HepG2 (cell line): Measurements from ENCODE around the gene RPS25. TPM values are rescaled to one million over a fixed set of nuclear protein-coding genes. Genes with fewer than 3 reads are reported as not detected.

ENCODE experiments used
- GPN1 ChIP-seq: sonication (generic); formaldehyde crosslinking; IDR thresholded peaks from 2 replicates; pipeline ENCODE4 v1.5.1; 2020; ENCODE audit warnings: missing genetic modification reagents, borderline replicate concordance
- IRF2 ChIP-seq: IDR thresholded peaks from 2 replicates; pipeline ENCODE4 v1.6.1; 2018; ENCODE audit warnings: missing genetic modification reagents, missing compliant biosample characterization
- IRF9 ChIP-seq: sonication (generic); formaldehyde crosslinking; IDR thresholded peaks from 2 replicates; pipeline ENCODE4 v1.8.0; 2022; ENCODE audit warnings: missing genetic modification reagents, mild to moderate bottlenecking, borderline replicate concordance
- KAT2B ChIP-seq: fragments of 150-350 bp; IDR thresholded peaks from 2 replicates; pipeline ENCODE4 v1.6.1; 2014; ENCODE audit warnings: low read depth, low read length, borderline replicate concordance
- MIER2 ChIP-seq: IDR thresholded peaks from 2 replicates; pipeline ENCODE4 v1.6.1; 2016; ENCODE audit warnings: missing biosample characterization, missing genetic modification reagents
- MXD1 ChIP-seq: sonication (generic); formaldehyde crosslinking; IDR thresholded peaks from 2 replicates; pipeline ENCODE4 v1.4.0; 2020; ENCODE audit warnings: mild to moderate bottlenecking, missing genetic modification reagents
- MXD4 ChIP-seq: IDR thresholded peaks from 2 replicates; pipeline ENCODE4 v1.6.1; 2016; ENCODE audit warnings: mild to moderate bottlenecking, missing biosample characterization, missing genetic modification reagents
- NFE2L1 ChIP-seq: sonication (generic); formaldehyde crosslinking; IDR thresholded peaks from 2 replicates; pipeline ENCODE4 v1.4.0; 2020; ENCODE audit warnings: missing genetic modification reagents, mild to moderate bottlenecking, borderline replicate concordance
- PHF8 ChIP-seq: sonication (generic); formaldehyde crosslinking; IDR thresholded peaks from 2 replicates; pipeline ENCODE4 v1.5.0; 2020; ENCODE audit warnings: missing genetic modification reagents
- RORA ChIP-seq: sonication (generic); formaldehyde crosslinking; IDR thresholded peaks from 2 replicates; pipeline ENCODE4 v1.5.0; 2020; ENCODE audit warnings: mild to moderate bottlenecking, missing genetic modification reagents, moderate library complexity
- SNAPC2 ChIP-seq: sonication (generic); formaldehyde crosslinking; IDR thresholded peaks from 2 replicates; pipeline ENCODE4 v1.8.1; 2022; ENCODE audit warnings: mild to moderate bottlenecking, missing genetic modification reagents
- SP2 ChIP-seq: sonication (generic); formaldehyde crosslinking; IDR thresholded peaks from 2 replicates; pipeline ENCODE4 v1.5.1; 2020; ENCODE audit warnings: mild to moderate bottlenecking, missing genetic modification reagents
- TRIM22 ChIP-seq: fragments of 450-650 bp; IDR thresholded peaks from 2 replicates; pipeline ENCODE4 v1.6.1; 2017
- ZBTB1 ChIP-seq: sonication (generic); formaldehyde crosslinking; IDR thresholded peaks from 2 replicates; pipeline ENCODE4 v1.4.0; 2020; ENCODE audit warnings: missing genetic modification reagents, borderline replicate concordance
- ZFX ChIP-seq: sonication (generic); formaldehyde crosslinking; IDR thresholded peaks from 2 replicates; pipeline ENCODE4 v1.4.0; 2020; ENCODE audit warnings: mild to moderate bottlenecking, low read depth, missing genetic modification reagents, moderate library complexity
- ZMAT5 ChIP-seq: sonication (generic); formaldehyde crosslinking; IDR thresholded peaks from 2 replicates; pipeline ENCODE4 v1.5.0; 2020; ENCODE audit warnings: mild to moderate bottlenecking, low read depth, missing genetic modification reagents, borderline replicate concordance
- ZNF17 ChIP-seq: sonication (generic); formaldehyde crosslinking; IDR thresholded peaks from 2 replicates; pipeline ENCODE4 v1.5.0; 2020; ENCODE audit warnings: mild to moderate bottlenecking, missing genetic modification reagents
- ZNF274 ChIP-seq: sonication (generic); formaldehyde crosslinking; IDR thresholded peaks from 2 replicates; pipeline ENCODE4 v1.5.1; 2020; ENCODE audit warnings: mild to moderate bottlenecking, missing genetic modification reagents
- ZNF280B ChIP-seq: sonication (generic); formaldehyde crosslinking; IDR thresholded peaks from 2 replicates; pipeline ENCODE4 v1.5.0; 2020; ENCODE audit warnings: missing genetic modification reagents, mild to moderate bottlenecking, borderline replicate concordance
- ZNF547 ChIP-seq: sonication (generic); formaldehyde crosslinking; IDR thresholded peaks from 2 replicates; pipeline ENCODE4 v1.5.1; 2020; ENCODE audit warnings: mild to moderate bottlenecking, missing genetic modification reagents
- ZNF644 ChIP-seq: IDR thresholded peaks from 2 replicates; pipeline ENCODE4 v1.6.1; 2016; ENCODE audit warnings: low read depth
- ZNF75D ChIP-seq: sonication (generic); formaldehyde crosslinking; IDR thresholded peaks from 2 replicates; pipeline ENCODE4 v1.8.1; 2023; ENCODE audit warnings: missing genetic modification reagents, mild to moderate bottlenecking, borderline replicate concordance
- ZNF776 ChIP-seq: sonication (generic); formaldehyde crosslinking; IDR thresholded peaks from 2 replicates; pipeline ENCODE4 v1.4.0; 2020; ENCODE audit warnings: mild to moderate bottlenecking, missing genetic modification reagents
- ZNF850 ChIP-seq: sonication (generic); formaldehyde crosslinking; conservative IDR thresholded peaks from 2 replicates; pipeline ENCODE4 v1.9.0; 2021; ENCODE audit warnings: mild to moderate bottlenecking, missing genetic modification reagents
- polyA plus RNA-seq, 8 experiments: library from polyadenylated mRNA; depleted of rRNA in 3 of 8; stranded (reverse) in 7 of 8; unstranded in 1 of 8; fragments of >200 nt; fragmentation: Illumina TruSeq in 4 of 8; extraction: Trizol in 4 of 8; gene quantifications; 2 replicates each; pipeline versions ENCODE4 v1.2.1 to v1.2.3, GENCODE V29; 2011 to 2016; ENCODE audit warnings: low read depth in 4 of 8, missing spikeins in 1 of 8, mixed read lengths in 1 of 8; ENCODE audit not compliant: insufficient read depth in 1 of 8
- total RNA-seq, 5 experiments: library from RNA; depleted of rRNA; stranded (reverse); fragments of >200 nt; fragmentation: Illumina TruSeq; extraction: Trizol; gene quantifications; 2 replicates each; pipeline ENCODE4 v1.2.3, GENCODE V29; 2016; ENCODE audit warnings: low read depth in 1 of 5

RPS25 gene
- total and polyA plus RNA-seq, 2 of the 13 experiments (the other 11 are each of a cell fraction or from before 2014, with no cell fraction given) = 839 to 1,415 TPM

GRCh38 chr11:119018074-119018938 lies at the start of gene RPS25, which contains the start of gene TRAPPC4 (continued):
- TF ChIP-seq ZNF280B = no peak
- no peak for TF ChIP-seq RORA (CRISPR knock-in tag)
- no peak for TF ChIP-seq ZNF850 (CRISPR knock-in tag)
- TF ChIP-seq IRF2 (CRISPR knock-in tag) = no peak; the same call in 1 of the 2 replicates
- TF ChIP-seq ZNF17 = no peak
- no peak for TF ChIP-seq ZBTB1
- TF ChIP-seq SNAPC2 (CRISPR knock-in tag) = no peak
- TF ChIP-seq MXD1 (CRISPR knock-in tag) = peak; percentile 27; the same call in 1 of the 2 replicates
- no peak for TF ChIP-seq MIER2 (CRISPR knock-in tag)
- TF ChIP-seq SP2 (CRISPR knock-in tag) = peak; percentile 79
- TF ChIP-seq IRF9 (CRISPR knock-in tag) = peak; percentile 40; the same call in 1 of the 2 replicates
- peak; percentile 88 for TF ChIP-seq ZFX (CRISPR knock-in tag)
- TF ChIP-seq GPN1 (CRISPR knock-in tag) = no peak
- TF ChIP-seq ZNF644 (CRISPR knock-in tag) = no peak
- TF ChIP-seq TRIM22 = no peak
- no peak; the same call in 1 of the 2 replicates for TF ChIP-seq MXD4 (CRISPR knock-in tag)
- TF ChIP-seq NFE2L1 = no peak; the same call in 1 of the 2 replicates
- 0 out of 2 replicates have a peak, but pooled peaks have one; percentile 13 for TF ChIP-seq ZNF274 (CRISPR knock-in tag)
- TF ChIP-seq ZNF547 (CRISPR knock-in tag) = peak; percentile 70; the same call in 1 of the 2 replicates
- peak; percentile 45; the same call in 1 of the 2 replicates for TF ChIP-seq ZNF776 (CRISPR knock-in tag)
- no peak for TF ChIP-seq KAT2B
- peak; percentile 87 for TF ChIP-seq PHF8 (CRISPR knock-in tag)
- TF ChIP-seq ZMAT5 (CRISPR knock-in tag) = no peak
- TF ChIP-seq ZNF75D (CRISPR knock-in tag) = no peak
